Immature natural killer cell (primary cell): ENCODE results near the gene CAPN12. TPM values are rescaled to one million over a fixed set of nuclear protein-coding genes. Genes with fewer than 3 reads are reported as not detected.
A peak's percentile ranks its signal among the peaks of the same experiment; 100 is the strongest.
"Not testable (repeated sequence)": the region's sequence is repeated elsewhere in the genome, so short reads cannot be mapped to it uniquely, and the experiment has no call there.

Source experiments
- DNase-seq, 3 donors: peaks; one replicate each; pipeline ENCODE4 v3.0.0; 2022; ENCODE audit warnings: mixed read lengths in 1 of 3
- H3K27ac Mint-ChIP-seq, 6 donors: one replicate each; pipeline ENCODE4 v1.8.0; 2020; ENCODE audit warnings: mixed read lengths in 6 of 6, mild to moderate bottlenecking in 5 of 6, inconsistent platforms in 4 of 6, moderate library complexity in 3 of 6
- H3K27me3 Mint-ChIP-seq, 3 donors: one replicate each; pipeline ENCODE4 v1.8.0; 2020 to 2021; ENCODE audit warnings: low read depth in 3 of 3, mild to moderate bottlenecking in 3 of 3, mixed read lengths in 3 of 3, moderate library complexity in 3 of 3, inconsistent platforms in 1 of 3
- H3K36me3 Mint-ChIP-seq, 3 donors: one replicate each; pipeline ENCODE4 v1.8.0; 2020; ENCODE audit warnings: mixed read lengths in 3 of 3, inconsistent platforms in 2 of 3, mild to moderate bottlenecking in 2 of 3
- H3K4me1 Mint-ChIP-seq, 2 donors: one replicate each; pipeline ENCODE4 v1.8.0; 2020; ENCODE audit warnings: inconsistent platforms in 2 of 2, mild to moderate bottlenecking in 2 of 2, mixed read lengths in 2 of 2, moderate library complexity in 1 of 2
- H3K4me3 Mint-ChIP-seq, 5 donors: one replicate each; pipeline ENCODE4 v1.8.0; 2020; ENCODE audit warnings: mild to moderate bottlenecking in 5 of 5, mixed read lengths in 5 of 5, inconsistent platforms in 3 of 5, moderate library complexity in 3 of 5
- H3K9me3 Mint-ChIP-seq, 6 donors: one replicate each; pipeline ENCODE4 v1.8.0; 2020; ENCODE audit warnings: mild to moderate bottlenecking in 6 of 6, mixed read lengths in 6 of 6, inconsistent platforms in 4 of 6, moderate library complexity in 3 of 6
- polyA plus RNA-seq, 3 donors: library from polyadenylated mRNA; unstranded; fragments of 300-500 nt; fragmentation: Illumina TruSeq; gene quantifications; one replicate each; pipeline ENCODE4 v1.2.3, GENCODE V29; 2021

Gene CAPN12, protein sequence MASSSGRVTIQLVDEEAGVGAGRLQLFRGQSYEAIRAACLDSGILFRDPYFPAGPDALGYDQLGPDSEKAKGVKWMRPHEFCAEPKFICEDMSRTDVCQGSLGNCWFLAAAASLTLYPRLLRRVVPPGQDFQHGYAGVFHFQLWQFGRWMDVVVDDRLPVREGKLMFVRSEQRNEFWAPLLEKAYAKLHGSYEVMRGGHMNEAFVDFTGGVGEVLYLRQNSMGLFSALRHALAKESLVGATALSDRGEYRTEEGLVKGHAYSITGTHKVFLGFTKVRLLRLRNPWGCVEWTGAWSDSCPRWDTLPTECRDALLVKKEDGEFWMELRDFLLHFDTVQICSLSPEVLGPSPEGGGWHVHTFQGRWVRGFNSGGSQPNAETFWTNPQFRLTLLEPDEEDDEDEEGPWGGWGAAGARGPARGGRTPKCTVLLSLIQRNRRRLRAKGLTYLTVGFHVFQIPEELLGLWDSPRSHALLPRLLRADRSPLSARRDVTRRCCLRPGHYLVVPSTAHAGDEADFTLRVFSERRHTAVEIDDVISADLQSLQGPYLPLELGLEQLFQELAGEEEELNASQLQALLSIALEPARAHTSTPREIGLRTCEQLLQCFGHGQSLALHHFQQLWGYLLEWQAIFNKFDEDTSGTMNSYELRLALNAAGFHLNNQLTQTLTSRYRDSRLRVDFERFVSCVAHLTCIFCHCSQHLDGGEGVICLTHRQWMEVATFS
- 10 to 100 TPM; 25.7 to 72.8 (median 55.1) TPM for polyA plus RNA-seq

- Mint-ChIP-seq H3K27me3 (no peaks in the 10 kb centered on the region), H3K4me3 (no peak within 1 kb of the TSS), H3K4me1 (peaks cover 9 to 13% of the 10 kb centered on the region in 2 donors), H3K27ac (peak within 1 kb of the TSS in 1 of 6 donors; percentile 67), H3K9me3 (no peaks in the 10 kb centered on the region), H3K36me3 (no peaks in the 10 kb centered on the region)
- DNase-seq = no peak
These were observed at the start of gene CAPN12 for GRCh38 chr19:38744298-38744681. Gene CAPN12 (minus strand): TSS chr19:38744474. CDS start chr19:38744165, 309 bp downstream.

DNA sequence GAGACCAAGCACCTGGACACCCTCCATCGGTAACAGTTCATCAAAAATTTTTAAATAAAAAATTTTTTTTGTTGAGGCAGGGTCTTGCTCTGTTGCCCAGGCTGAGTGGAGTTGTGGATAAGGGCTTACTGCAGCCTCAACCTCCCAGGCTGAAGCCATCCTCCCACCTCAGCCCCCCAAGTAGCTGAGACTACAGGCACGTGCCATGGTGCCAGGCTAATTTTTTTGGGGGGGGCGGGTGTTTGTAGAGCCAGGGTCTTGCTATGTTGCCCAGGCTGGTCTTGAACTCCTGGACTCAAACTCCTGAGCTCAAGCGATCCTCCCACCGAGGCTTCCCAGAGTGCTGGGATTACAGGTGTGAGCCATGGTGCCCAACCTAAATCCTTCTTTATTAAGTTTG, 49.4 kb upstream of the CAPN12 start:
- H3K27ac Mint-ChIP-seq = peak overlapping the region in 1 of 6 donors; percentile 83

GRCh38 chr19:38793177-38793576, 48.9 kb upstream of the CAPN12 start:
- Mint-ChIP-seq H3K27ac (peak overlapping the region in 3 of 6 donors; percentile 12 to 83 (median 69)), H3K4me3 (peak overlapping the region; percentile 47 to 82 (median 65)), H3K9me3 (no peaks in the 10 kb centered on the region), H3K4me1 (peaks cover 6 to 16% of the 10 kb centered on the region in 2 donors), H3K36me3 (no peaks in the 10 kb centered on the region), H3K27me3 (peaks cover 0 to under 1% (median 0%) of the 10 kb centered on the region in 3 donors)
- no peak for DNase-seq

More for the DNA sequence above, 49.4 kb upstream of the CAPN12 start:
- peak overlapping the region in 3 of 5 donors; percentile 47 to 82 (median 65) for H3K4me3 Mint-ChIP-seq
- H3K36me3 Mint-ChIP-seq = no peaks in the 10 kb centered on the region
- H3K27me3 Mint-ChIP-seq = no peaks in the 10 kb centered on the region
- peaks cover 6 to 16% of the 10 kb centered on the region in 2 donors for H3K4me1 Mint-ChIP-seq
- H3K9me3 Mint-ChIP-seq = no peaks in the 10 kb centered on the region
- DNase-seq = no peak

- Mint-ChIP-seq H3K36me3 (no peaks in the 10 kb centered on the region), H3K4me1 (peaks cover 6 to 16% of the 10 kb centered on the region in 2 donors), H3K27ac (peak overlapping the region in 3 of 6 donors; percentile 12 to 83 (median 55)), H3K9me3 (no peaks in the 10 kb centered on the region), H3K4me3 (peak overlapping the region; percentile 48 to 82 (median 65)), H3K27me3 (peaks cover 0 to 2% (median 0%) of the 10 kb centered on the region in 3 donors)
- peak; percentile 44 to 59 (median 57) for DNase-seq
These were observed 48.2 kb upstream of the CAPN12 start for GRCh38 chr19:38792250-38793111.

GRCh38 chr19:38791451-38792064, 47.3 kb upstream of the CAPN12 start:
- not testable (repeated sequence) for H3K9me3 Mint-ChIP-seq, H3K27me3 Mint-ChIP-seq, H3K36me3 Mint-ChIP-seq, H3K27ac Mint-ChIP-seq, DNase-seq
- H3K4me1 Mint-ChIP-seq = peaks cover 6 to 16% of the 10 kb centered on the region in 2 donors
- peak overlapping the region in 1 of 5 donors; percentile 47 for H3K4me3 Mint-ChIP-seq

GRCh38 chr19:38790507-38791403, 46.5 kb upstream of the CAPN12 start:
- H3K27me3 Mint-ChIP-seq, H3K36me3 Mint-ChIP-seq, H3K27ac Mint-ChIP-seq, H3K9me3 Mint-ChIP-seq: not testable (repeated sequence)
- peaks cover 6 to 16% of the 10 kb centered on the region in 2 donors for H3K4me1 Mint-ChIP-seq
- H3K4me3 Mint-ChIP-seq = peak overlapping the region in 1 of 5 donors; percentile 47
- DNase-seq = peak in 2 of 3 donors; percentile 18 to 23

DNA sequence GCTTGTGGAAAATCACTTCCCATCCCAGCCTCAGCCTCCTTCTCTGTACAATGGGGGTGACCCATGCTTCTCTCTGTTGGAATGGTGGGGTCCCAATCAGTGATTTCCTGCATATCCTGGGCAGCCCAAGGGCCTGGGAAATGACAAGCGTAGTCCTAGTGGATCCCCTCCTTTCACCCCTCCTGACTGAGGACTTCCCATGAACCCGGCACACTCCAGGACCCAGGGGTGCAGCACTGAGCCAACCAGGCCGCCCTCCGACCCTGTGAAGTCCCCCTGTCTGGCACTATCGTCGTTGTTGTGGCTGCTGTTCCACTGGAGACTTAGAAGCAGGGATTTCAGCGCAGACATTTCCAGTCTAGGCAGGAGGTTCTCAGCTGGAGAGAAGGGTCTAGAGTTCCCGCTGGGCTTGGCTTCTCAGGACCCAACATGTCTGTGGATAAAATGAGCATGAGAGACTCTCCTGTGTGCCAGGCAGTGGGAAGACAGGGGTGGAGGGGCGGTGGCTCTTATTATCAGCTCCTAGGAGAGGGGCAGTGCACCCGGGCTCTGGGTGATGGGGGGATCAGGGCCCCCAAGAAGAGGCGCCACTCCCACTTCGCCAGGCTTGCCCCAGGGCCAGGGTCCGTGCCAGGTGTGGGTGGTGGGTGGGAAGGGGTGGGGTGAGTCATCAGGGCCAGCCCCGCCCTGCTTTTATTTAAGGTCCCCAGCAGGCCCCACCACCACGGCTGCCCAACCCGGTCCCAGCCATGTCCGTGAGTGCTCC, 44.4 kb upstream of the CAPN12 start, which contains the start of gene LGALS7B:
LGALS7B (plus strand) TSS at position 723 of the 766 bp plus-strand sequence; CDS start at position 750, 27 bp downstream.
- no peaks in the 10 kb centered on the region for H3K36me3 Mint-ChIP-seq
- no peak within 1 kb of the TSS for H3K4me3 Mint-ChIP-seq
- H3K27me3 Mint-ChIP-seq = peaks cover 0 to 2% (median 0%) of the 10 kb centered on the region in 3 donors
- H3K4me1 Mint-ChIP-seq = peaks cover 6 to 11% of the 10 kb centered on the region in 2 donors
- DNase-seq = no peak
- H3K9me3 Mint-ChIP-seq = no peaks in the 10 kb centered on the region
- peak within 1 kb of the TSS in 2 of 6 donors; percentile 28 to 71 for H3K27ac Mint-ChIP-seq

- no peak for DNase-seq
- Mint-ChIP-seq H3K4me1 (no peaks in the 10 kb centered on the region), H3K4me3 (no peak overlapping the region), H3K27me3 (peaks cover 0 to 2% (median 2%) of the 10 kb centered on the region in 3 donors), H3K27ac (peak overlapping the region in 1 of 6 donors; percentile 80), H3K9me3 (no peaks in the 10 kb centered on the region), H3K36me3 (no peaks in the 10 kb centered on the region)
These were observed 42.4 kb upstream of the CAPN12 start for GRCh38 chr19:38786572-38787265.

GRCh38 chr19:38786061-38786460, 41.8 kb upstream of the CAPN12 start:
- DNase-seq, H3K27ac Mint-ChIP-seq, H3K4me3 Mint-ChIP-seq, H3K9me3 Mint-ChIP-seq, H3K27me3 Mint-ChIP-seq, H3K4me1 Mint-ChIP-seq, H3K36me3 Mint-ChIP-seq: not testable (repeated sequence)

- no peaks in the 10 kb centered on the region for H3K36me3 Mint-ChIP-seq
- no peak overlapping the region for H3K27ac Mint-ChIP-seq
- DNase-seq = no peak
- H3K4me1 Mint-ChIP-seq = no peaks in the 10 kb centered on the region
- peaks cover 0 to 2% (median 2%) of the 10 kb centered on the region in 3 donors for H3K27me3 Mint-ChIP-seq
- no peaks in the 10 kb centered on the region for H3K9me3 Mint-ChIP-seq
- no peak overlapping the region for H3K4me3 Mint-ChIP-seq
These were observed 41.0 kb upstream of the CAPN12 start for GRCh38 chr19:38785187-38785699.

GRCh38 chr19:38784224-38784623, 40.0 kb upstream of the CAPN12 start:
- no peaks in the 10 kb centered on the region for H3K36me3 Mint-ChIP-seq
- no peaks in the 10 kb centered on the region for H3K9me3 Mint-ChIP-seq
- peaks cover 0 to 2% (median 2%) of the 10 kb centered on the region in 3 donors for H3K27me3 Mint-ChIP-seq
- no peak overlapping the region for H3K27ac Mint-ChIP-seq
- DNase-seq = no peak
- H3K4me3 Mint-ChIP-seq = no peak overlapping the region
- no peaks in the 10 kb centered on the region for H3K4me1 Mint-ChIP-seq
